Fibroblast of skin of left biceps (primary cell): Measurements from ENCODE around the gene OR4K15.
"Not testable (repeated sequence)": the region's sequence is repeated elsewhere in the genome, so short reads cannot be mapped to it uniquely, and the experiment has no call there.

ENCODE experiments used
- DNase-seq, 2 experiments: peaks; one replicate each; pipeline ENCODE4 v3.0.0-alpha.2; 2013; ENCODE audit warnings: low read depth in 2 of 2

Gene OR4K15

GRCh38 chr14:19975291-19975690 is at the start of gene OR4K15:
Gene OR4K15 (plus strand): TSS chr14:19975591. CDS start chr14:19975591, 0 bp downstream.
- no peak for DNase-seq

GRCh38 chr14:19930617-19931016 is 44.8 kb upstream of the OR4K15 start, which contains the start of gene OR4K1:
Gene OR4K1 (plus strand): TSS chr14:19930917. CDS start chr14:19935667, 4,750 bp downstream.
- no peak for DNase-seq

GRCh38 chr14:19941668-19942067 is 33.7 kb upstream of the OR4K15 start:
- no peak for DNase-seq

- DNase-seq = no peak
These were observed 27.8 kb upstream of the OR4K15 start for GRCh38 chr14:19947413-19948090.

- DNase-seq = no peak
These were observed 26.2 kb upstream of the OR4K15 start for GRCh38 chr14:19949218-19949617.

GRCh38 chr14:19969735-19970134 is 5.7 kb upstream of the OR4K15 start:
- not testable (repeated sequence) for DNase-seq

GRCh38 chr14:19974844-19975243 is 547 bp upstream of the OR4K15 start:
- DNase-seq = no peak

- no peak for DNase-seq
These were observed 18.0 kb downstream of the OR4K15 start for GRCh38 chr14:19993438-19993837.

- no peak for DNase-seq
These were observed 26.5 kb downstream of the OR4K15 start, which contains the start of gene OR4Q2 for GRCh38 chr14:20001863-20002262. Gene OR4Q2 (plus strand): TSS chr14:20002163.

GRCh38 chr14:20002319-20002718 is 26.9 kb downstream of the OR4K15 start:
- DNase-seq = no peak

- no peak for DNase-seq
These were observed 32.8 kb downstream of the OR4K15 start for GRCh38 chr14:20008156-20008555.

GRCh38 chr14:20019257-20019865 is 44.0 kb downstream of the OR4K15 start, which contains the start of gene OR4K14:
Gene OR4K14 (minus strand): TSS chr14:20019307. CDS start chr14:20015193, 4,114 bp downstream.
- DNase-seq = no peak
